B cell (primary cell): ENCODE results near the gene M1AP.

Experiments
- CTCF ChIP-seq: fragments of 200-600 bp; IDR thresholded peaks from one replicate; pipeline ENCODE4 v1.8.0; 2022; ENCODE audit warnings: antibody characterized with exemption, mild to moderate bottlenecking
- EZH2 ChIP-seq: IDR thresholded peaks from 2 replicates; pipeline ENCODE4 v1.6.1; 2012; ENCODE audit warnings: borderline replicate concordance, low read depth, mild to moderate bottlenecking, moderate library complexity, low read length; ENCODE audit not compliant: insufficient read depth, poor library complexity, severe bottlenecking

GRCh38 chr2:74582184-74582583 is 65.9 kb downstream of the M1AP start:
- TF ChIP-seq CTCF = no peak
- TF ChIP-seq EZH2 = no peak
